Mammary epithelial cell (primary cell): ENCODE results near the gene LIN7A.

Experiments
- EZH2 ChIP-seq: IDR thresholded peaks from 2 replicates; pipeline ENCODE4 v1.6.1; 2012; ENCODE audit warnings: low read length, inconsistent platforms, borderline replicate concordance
- TF ChIP-seq, protein P1 (sequence below), 2 donors: IDR thresholded peaks in 1 of 2; conservative IDR thresholded peaks in 1 of 2; 2 replicates each; pipeline ENCODE4 v1.5.1; 2011 to 2012; ENCODE audit warnings: inconsistent platforms in 2 of 2, low read length in 2 of 2, mild to moderate bottlenecking in 2 of 2, control low read depth in 1 of 2, low read depth in 1 of 2; ENCODE audit not compliant: insufficient read depth in 1 of 2; ENCODE audit errors: extremely low read depth in 1 of 2

DNA sequence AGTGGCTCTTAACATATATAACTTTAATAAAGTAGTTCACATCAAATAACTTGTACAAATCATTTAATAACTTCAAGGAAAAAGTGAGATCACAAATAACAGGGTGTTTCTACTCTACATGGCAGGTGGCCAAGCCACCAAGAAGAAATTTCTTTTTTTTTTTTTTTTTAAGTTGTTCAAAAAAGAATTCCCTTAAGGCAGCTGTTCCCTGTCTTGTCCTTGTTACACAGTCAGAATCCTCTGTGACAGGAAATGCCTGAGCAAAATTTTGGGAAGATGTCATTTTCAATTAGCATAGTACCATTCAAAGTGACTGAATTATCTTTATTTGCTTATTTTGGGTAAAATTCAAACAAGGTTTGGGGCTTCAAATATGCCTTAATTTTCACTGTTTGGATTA is 79.4 kb downstream of the LIN7A start:
- TF ChIP-seq, protein P1, sequence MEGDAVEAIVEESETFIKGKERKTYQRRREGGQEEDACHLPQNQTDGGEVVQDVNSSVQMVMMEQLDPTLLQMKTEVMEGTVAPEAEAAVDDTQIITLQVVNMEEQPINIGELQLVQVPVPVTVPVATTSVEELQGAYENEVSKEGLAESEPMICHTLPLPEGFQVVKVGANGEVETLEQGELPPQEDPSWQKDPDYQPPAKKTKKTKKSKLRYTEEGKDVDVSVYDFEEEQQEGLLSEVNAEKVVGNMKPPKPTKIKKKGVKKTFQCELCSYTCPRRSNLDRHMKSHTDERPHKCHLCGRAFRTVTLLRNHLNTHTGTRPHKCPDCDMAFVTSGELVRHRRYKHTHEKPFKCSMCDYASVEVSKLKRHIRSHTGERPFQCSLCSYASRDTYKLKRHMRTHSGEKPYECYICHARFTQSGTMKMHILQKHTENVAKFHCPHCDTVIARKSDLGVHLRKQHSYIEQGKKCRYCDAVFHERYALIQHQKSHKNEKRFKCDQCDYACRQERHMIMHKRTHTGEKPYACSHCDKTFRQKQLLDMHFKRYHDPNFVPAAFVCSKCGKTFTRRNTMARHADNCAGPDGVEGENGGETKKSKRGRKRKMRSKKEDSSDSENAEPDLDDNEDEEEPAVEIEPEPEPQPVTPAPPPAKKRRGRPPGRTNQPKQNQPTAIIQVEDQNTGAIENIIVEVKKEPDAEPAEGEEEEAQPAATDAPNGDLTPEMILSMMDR (conservative IDR thresholded peaks at IDR 0.05 in 1 of 2, IDR thresholded peaks at IDR 0.05 in 1 of 2; ENCODE audit: extremely low read depth in 1 of 2, insufficient read depth in 1 of 2, low read depth in 1 of 2, low read length in 2 of 2) = no peak
- no peak for TF ChIP-seq EZH2
